HG03045 (cell line): ENCODE results near the gene ACAA1.
"Not testable (repeated sequence)": the region's sequence is repeated elsewhere in the genome, so short reads cannot be mapped to it uniquely, and the experiment has no call there.

Experiments used
- ATAC-seq: cut with Tn5 transposase; IDR thresholded peaks from one replicate; pipeline ENCODE4 v1.9.1; 2021; ENCODE audit warnings: mild to moderate bottlenecking, moderate library complexity; ENCODE audit not compliant: unreplicated experiment

The ACAA1 gene

GRCh38 chr3:38084334-38085310 lies 52.3 kb downstream of the ACAA1 start:
- no peak for ATAC-seq

- no peak for ATAC-seq
Observed at GRCh38 chr3:38083871-38084333, 53.0 kb downstream of the ACAA1 start.

DNA sequence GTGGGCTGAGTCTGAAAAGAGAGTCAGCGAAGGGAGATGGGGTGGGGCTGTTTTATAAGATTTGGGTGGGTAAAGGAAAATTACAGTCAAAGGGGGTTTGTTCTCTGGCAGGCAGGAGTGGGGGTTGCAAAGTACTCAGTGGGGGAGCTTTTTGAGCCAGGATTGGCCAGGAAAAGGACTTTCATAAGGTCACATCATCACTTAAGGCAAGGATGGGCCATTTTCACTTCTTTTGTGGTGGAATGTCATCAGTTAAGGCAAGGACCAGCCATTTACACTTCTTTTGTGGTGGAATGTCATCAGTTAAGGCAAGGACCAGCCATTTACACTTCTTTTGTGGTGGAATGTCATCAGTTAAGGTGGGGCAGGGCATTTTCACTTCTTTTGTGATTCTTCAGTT lies 53.7 kb downstream of the ACAA1 start:
- not testable (repeated sequence) for ATAC-seq

- not testable (repeated sequence) for ATAC-seq
Observed at GRCh38 chr3:38082296-38082695, 54.6 kb downstream of the ACAA1 start.

DNA sequence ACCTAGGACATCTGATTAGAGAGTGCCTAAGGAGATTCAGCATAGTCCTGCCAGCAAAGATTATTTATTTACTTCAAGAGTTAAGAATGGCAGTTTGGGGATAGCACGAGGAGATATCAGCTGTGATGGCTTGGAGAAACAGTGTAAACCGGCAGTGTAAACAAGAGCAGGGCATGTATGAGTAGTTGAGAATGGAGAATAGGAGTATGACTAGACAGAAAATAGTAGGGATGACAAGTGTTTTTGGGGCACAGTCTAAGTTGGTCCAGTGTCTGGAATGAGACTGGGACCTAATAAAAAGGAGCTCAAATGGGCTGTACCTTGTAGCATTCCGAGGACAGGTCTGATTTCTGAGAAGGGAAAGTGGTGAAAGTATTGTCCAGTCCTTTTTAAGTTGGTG lies 59.9 kb downstream of the ACAA1 start:
- ATAC-seq = not testable (repeated sequence)
